Measurements from ENCODE around the gene TAS2R19. TPM values are rescaled to one million over a fixed set of nuclear protein-coding genes. Genes with fewer than 3 reads are reported as not detected.

Gene TAS2R19, protein sequence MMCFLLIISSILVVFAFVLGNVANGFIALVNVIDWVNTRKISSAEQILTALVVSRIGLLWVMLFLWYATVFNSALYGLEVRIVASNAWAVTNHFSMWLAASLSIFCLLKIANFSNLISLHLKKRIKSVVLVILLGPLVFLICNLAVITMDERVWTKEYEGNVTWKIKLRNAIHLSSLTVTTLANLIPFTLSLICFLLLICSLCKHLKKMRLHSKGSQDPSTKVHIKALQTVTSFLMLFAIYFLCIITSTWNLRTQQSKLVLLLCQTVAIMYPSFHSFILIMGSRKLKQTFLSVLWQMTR
- polyA plus RNA-seq = 5.7 and 11.2 TPM in 2 replicates
- polyA minus RNA-seq = 33.0 and 34.1 TPM in 2 replicates

DNA sequence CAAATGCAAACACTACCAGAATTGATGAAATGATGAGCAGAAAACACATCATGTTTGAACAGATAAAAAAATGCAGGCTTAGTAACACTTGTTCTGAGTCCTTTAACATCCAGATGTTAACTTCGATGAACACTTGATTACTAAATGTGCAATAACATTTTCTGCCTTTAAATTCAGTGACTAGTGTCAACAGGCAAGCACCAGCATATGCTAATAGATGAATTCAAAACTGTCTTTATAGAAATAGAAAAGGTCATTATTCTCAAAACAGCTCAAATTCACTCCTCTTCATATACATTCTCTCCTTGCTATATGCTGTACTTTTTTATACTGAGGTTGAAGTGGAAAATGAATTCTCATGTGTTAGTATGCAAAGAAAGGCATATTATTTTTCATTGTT is at the start of gene TAS2R19:
TAS2R19 (minus strand) TSS at position 101 of the 400 bp plus-strand sequence; CDS start at position 52, 49 bp downstream.
- Histone ChIP-seq H3K9me2 (ENCODE audit: insufficient read depth, low read length) (no peaks in the 10 kb centered on the region), H3K27me3 (ENCODE audit: insufficient read depth, low read depth, low read length) (no peaks in the 10 kb centered on the region), H3K9ac (ENCODE audit: low read length) (no peak within 1 kb of the TSS), H3K9me3 (ENCODE audit: low read length) (no peaks in the 10 kb centered on the region), H4K20me1 (ENCODE audit: insufficient read depth) (no peaks in the 10 kb centered on the region), H3F3A (ENCODE audit: insufficient read depth, low read length, poor library complexity, severe bottlenecking) (no peaks in the 10 kb centered on the region), H3K27ac (ENCODE audit: low read length) (no peak within 1 kb of the TSS), H3K36me3 (ENCODE audit: insufficient read depth, low read length) (peaks cover 3% of the 10 kb centered on the region), H2AFZ (ENCODE audit: low read depth, low read length) (no peak within 1 kb of the TSS), H3K79me2 (replicated peaks; ENCODE audit: insufficient read depth, low read length) (no peaks in the 10 kb centered on the region), H3K4me3 (ENCODE audit: low read length) (no peak within 1 kb of the TSS), H3K4me2 (ENCODE audit: low read length) (no peak within 1 kb of the TSS)
- TF ChIP-seq SMC3 (conservative IDR thresholded peaks at IDR 0.05; ENCODE audit: poor library complexity) = no peak
- TF ChIP-seq TAF1 (IDR thresholded peaks at IDR 0.05; ENCODE audit: low read depth) = no peak
- TF ChIP-seq, protein P1, sequence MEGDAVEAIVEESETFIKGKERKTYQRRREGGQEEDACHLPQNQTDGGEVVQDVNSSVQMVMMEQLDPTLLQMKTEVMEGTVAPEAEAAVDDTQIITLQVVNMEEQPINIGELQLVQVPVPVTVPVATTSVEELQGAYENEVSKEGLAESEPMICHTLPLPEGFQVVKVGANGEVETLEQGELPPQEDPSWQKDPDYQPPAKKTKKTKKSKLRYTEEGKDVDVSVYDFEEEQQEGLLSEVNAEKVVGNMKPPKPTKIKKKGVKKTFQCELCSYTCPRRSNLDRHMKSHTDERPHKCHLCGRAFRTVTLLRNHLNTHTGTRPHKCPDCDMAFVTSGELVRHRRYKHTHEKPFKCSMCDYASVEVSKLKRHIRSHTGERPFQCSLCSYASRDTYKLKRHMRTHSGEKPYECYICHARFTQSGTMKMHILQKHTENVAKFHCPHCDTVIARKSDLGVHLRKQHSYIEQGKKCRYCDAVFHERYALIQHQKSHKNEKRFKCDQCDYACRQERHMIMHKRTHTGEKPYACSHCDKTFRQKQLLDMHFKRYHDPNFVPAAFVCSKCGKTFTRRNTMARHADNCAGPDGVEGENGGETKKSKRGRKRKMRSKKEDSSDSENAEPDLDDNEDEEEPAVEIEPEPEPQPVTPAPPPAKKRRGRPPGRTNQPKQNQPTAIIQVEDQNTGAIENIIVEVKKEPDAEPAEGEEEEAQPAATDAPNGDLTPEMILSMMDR (IDR thresholded peaks at IDR 0.05; ENCODE audit: poor library complexity, severe bottlenecking) = no peak
- TF ChIP-seq EP300 (conservative IDR thresholded peaks at IDR 0.05; ENCODE audit: poor library complexity, severe bottlenecking) = no peak
- TF ChIP-seq, protein P2, sequence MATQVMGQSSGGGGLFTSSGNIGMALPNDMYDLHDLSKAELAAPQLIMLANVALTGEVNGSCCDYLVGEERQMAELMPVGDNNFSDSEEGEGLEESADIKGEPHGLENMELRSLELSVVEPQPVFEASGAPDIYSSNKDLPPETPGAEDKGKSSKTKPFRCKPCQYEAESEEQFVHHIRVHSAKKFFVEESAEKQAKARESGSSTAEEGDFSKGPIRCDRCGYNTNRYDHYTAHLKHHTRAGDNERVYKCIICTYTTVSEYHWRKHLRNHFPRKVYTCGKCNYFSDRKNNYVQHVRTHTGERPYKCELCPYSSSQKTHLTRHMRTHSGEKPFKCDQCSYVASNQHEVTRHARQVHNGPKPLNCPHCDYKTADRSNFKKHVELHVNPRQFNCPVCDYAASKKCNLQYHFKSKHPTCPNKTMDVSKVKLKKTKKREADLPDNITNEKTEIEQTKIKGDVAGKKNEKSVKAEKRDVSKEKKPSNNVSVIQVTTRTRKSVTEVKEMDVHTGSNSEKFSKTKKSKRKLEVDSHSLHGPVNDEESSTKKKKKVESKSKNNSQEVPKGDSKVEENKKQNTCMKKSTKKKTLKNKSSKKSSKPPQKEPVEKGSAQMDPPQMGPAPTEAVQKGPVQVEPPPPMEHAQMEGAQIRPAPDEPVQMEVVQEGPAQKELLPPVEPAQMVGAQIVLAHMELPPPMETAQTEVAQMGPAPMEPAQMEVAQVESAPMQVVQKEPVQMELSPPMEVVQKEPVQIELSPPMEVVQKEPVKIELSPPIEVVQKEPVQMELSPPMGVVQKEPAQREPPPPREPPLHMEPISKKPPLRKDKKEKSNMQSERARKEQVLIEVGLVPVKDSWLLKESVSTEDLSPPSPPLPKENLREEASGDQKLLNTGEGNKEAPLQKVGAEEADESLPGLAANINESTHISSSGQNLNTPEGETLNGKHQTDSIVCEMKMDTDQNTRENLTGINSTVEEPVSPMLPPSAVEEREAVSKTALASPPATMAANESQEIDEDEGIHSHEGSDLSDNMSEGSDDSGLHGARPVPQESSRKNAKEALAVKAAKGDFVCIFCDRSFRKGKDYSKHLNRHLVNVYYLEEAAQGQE (IDR thresholded peaks at IDR 0.05; ENCODE audit: borderline replicate concordance) = no peak
- no peak for TF ChIP-seq MXI1 (conservative IDR thresholded peaks at IDR 0.05; ENCODE audit: poor library complexity, severe bottlenecking)
- TF ChIP-seq EZH2 (IDR thresholded peaks at IDR 0.05; ENCODE audit: borderline replicate concordance, insufficient read depth, low read length, poor library complexity, severe bottlenecking) = no peak
- no peak for TF ChIP-seq POLR2AphosphoS5 (IDR thresholded peaks at IDR 0.05)
- no peak for TF ChIP-seq RAD21 (conservative IDR thresholded peaks at IDR 0.05)

DNA sequence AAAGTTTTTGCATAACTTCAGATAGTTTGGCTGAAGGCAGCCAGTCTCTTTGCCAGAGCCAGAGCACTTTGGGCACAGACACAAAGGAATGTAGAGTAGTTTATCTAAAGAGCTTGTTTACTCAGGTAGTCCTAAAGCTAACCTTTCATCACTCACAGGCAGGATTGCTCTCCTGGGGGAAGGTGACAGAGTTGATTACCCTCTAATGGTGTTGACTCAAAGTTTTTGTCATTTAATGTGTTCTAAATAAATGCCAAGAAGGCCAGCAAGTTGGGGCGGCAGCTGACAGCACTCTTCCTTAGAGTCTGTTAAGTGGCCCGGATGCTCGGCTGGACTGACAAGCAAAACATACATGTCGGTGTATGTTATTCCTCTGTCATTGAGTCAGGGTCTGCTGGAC is 49.0 kb upstream of the TAS2R19 start:
- H3K79me2 ChIP-seq (replicated peaks; ENCODE audit: insufficient read depth, low read length) = no peaks in the 10 kb centered on the region
- no peaks in the 10 kb centered on the region for H3F3A ChIP-seq (ENCODE audit: insufficient read depth, low read length, poor library complexity, severe bottlenecking)
- H3K9ac ChIP-seq (ENCODE audit: low read length) = no peak overlapping the region
- H3K27me3 ChIP-seq (ENCODE audit: insufficient read depth, low read depth, low read length) = no peaks in the 10 kb centered on the region
- no peak overlapping the region for H3K4me3 ChIP-seq (ENCODE audit: low read length)
- TF ChIP-seq SMC3 (conservative IDR thresholded peaks at IDR 0.05; ENCODE audit: poor library complexity) (no peak), EZH2 (IDR thresholded peaks at IDR 0.05; ENCODE audit: borderline replicate concordance, insufficient read depth, low read length, poor library complexity, severe bottlenecking) (no peak)
- no peaks in the 10 kb centered on the region for H4K20me1 ChIP-seq (ENCODE audit: insufficient read depth)
- no peaks in the 10 kb centered on the region for H3K36me3 ChIP-seq (ENCODE audit: insufficient read depth, low read length)
- no peaks in the 10 kb centered on the region for H3K9me3 ChIP-seq (ENCODE audit: low read length)
- H2AFZ ChIP-seq (ENCODE audit: low read depth, low read length) = no peak overlapping the region
- no peak overlapping the region for H3K27ac ChIP-seq (ENCODE audit: low read length)
- H3K9me2 ChIP-seq (ENCODE audit: insufficient read depth, low read length) = no peaks in the 10 kb centered on the region
- no peak overlapping the region for H3K4me2 ChIP-seq (ENCODE audit: low read length)
